Measurements from ENCODE around the gene PEAK1.

PEAK1 gene

DNA sequence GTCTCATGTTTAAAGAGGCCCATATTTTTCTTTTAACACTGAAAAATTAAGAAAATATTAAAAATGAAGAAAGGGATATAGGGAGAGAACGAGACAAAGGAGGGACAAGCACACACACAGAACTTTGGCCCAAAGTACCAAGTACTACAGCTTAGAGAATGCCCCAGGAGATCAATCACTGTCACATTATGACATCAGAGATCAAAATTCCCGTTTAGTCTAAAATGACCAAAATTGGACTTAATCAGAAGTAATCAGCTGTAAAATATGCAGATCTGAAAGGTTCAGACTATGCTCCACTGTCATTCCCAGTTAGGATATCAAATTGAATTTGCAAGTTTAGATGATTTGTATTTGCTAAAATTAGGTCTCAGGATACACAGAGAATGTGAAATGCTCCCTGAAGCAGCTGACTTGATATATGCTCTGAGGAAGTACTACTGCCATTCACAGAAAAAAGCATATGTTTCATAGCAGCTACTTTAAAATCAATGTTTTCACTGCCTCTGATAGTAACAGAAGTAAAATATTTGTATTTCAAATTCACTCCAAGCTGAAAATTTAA is 123.0 kb downstream of the PEAK1 start:
- H3K79me2 ChIP-seq (ENCODE audit: insufficient read depth, low read length) = no peaks in the 10 kb centered on the region
- H3K36me3 ChIP-seq (ENCODE audit: low read length) = no peaks in the 10 kb centered on the region
- H3K4me3 ChIP-seq (ENCODE audit: insufficient read depth, low read length, poor library complexity, severe bottlenecking) = no peak overlapping the region
- H4K20me1 ChIP-seq (ENCODE audit: low read depth, low read length) = no peaks in the 10 kb centered on the region
- H2AFZ ChIP-seq (ENCODE audit: low read depth, low read length, severe bottlenecking) = no peak overlapping the region
- H3K9me3 ChIP-seq (ENCODE audit: insufficient read depth, low read length) = no peaks in the 10 kb centered on the region
- no peak overlapping the region for H3K27ac ChIP-seq (ENCODE audit: low read depth, low read length)
- TF ChIP-seq EZH2phosphoT487 (conservative IDR thresholded peaks at IDR 0.05; ENCODE audit: low read length) = no peak
- TF ChIP-seq, protein P1, sequence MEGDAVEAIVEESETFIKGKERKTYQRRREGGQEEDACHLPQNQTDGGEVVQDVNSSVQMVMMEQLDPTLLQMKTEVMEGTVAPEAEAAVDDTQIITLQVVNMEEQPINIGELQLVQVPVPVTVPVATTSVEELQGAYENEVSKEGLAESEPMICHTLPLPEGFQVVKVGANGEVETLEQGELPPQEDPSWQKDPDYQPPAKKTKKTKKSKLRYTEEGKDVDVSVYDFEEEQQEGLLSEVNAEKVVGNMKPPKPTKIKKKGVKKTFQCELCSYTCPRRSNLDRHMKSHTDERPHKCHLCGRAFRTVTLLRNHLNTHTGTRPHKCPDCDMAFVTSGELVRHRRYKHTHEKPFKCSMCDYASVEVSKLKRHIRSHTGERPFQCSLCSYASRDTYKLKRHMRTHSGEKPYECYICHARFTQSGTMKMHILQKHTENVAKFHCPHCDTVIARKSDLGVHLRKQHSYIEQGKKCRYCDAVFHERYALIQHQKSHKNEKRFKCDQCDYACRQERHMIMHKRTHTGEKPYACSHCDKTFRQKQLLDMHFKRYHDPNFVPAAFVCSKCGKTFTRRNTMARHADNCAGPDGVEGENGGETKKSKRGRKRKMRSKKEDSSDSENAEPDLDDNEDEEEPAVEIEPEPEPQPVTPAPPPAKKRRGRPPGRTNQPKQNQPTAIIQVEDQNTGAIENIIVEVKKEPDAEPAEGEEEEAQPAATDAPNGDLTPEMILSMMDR (IDR thresholded peaks at IDR 0.05; ENCODE audit: insufficient read depth, low read length, poor library complexity, severe bottlenecking) = no peak
- no peaks in the 10 kb centered on the region for H3K27me3 ChIP-seq (ENCODE audit: low read length)
- H3K4me2 ChIP-seq (ENCODE audit: low read depth, low read length, poor library complexity, severe bottlenecking) = no peak overlapping the region
- no peak overlapping the region for H3K9ac ChIP-seq (ENCODE audit: low read length)
- no peaks in the 10 kb centered on the region for H3K9me2 ChIP-seq (replicated peaks; ENCODE audit: insufficient read depth, low read length)
- no peaks in the 10 kb centered on the region for H3F3A ChIP-seq (ENCODE audit: insufficient read depth)

DNA sequence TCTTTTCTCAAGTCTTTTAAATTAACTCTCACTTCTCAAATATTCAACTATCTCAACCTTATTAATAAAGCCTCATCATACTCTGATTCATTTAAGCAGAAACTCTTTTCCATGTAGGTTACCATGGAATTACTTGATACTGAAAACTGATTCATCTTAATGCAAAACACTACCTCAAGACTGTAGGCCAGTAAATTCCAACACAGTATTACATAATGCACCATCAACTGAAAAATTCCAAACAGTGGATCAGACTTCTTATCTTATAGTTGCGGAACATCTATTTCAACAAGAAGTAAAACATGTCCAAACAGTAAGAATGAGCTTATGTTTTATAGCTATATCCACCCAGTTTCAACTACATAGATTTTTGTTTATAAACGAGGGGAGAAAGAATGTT is 124.5 kb downstream of the PEAK1 start:
- H3K79me2 ChIP-seq (ENCODE audit: insufficient read depth, low read length) = no peaks in the 10 kb centered on the region
- H3K9ac ChIP-seq (ENCODE audit: low read length) = no peak overlapping the region
- H3K4me3 ChIP-seq (ENCODE audit: insufficient read depth, low read length, poor library complexity, severe bottlenecking) = no peak overlapping the region
- no peaks in the 10 kb centered on the region for H3K9me3 ChIP-seq (ENCODE audit: insufficient read depth, low read length)
- H3K9me2 ChIP-seq (replicated peaks; ENCODE audit: insufficient read depth, low read length) = no peaks in the 10 kb centered on the region
- H2AFZ ChIP-seq (ENCODE audit: low read depth, low read length, severe bottlenecking) = no peak overlapping the region
- no peak for TF ChIP-seq EZH2phosphoT487 (conservative IDR thresholded peaks at IDR 0.05; ENCODE audit: low read length)
- TF ChIP-seq, protein P1 (IDR thresholded peaks at IDR 0.05; ENCODE audit: insufficient read depth, low read length, poor library complexity, severe bottlenecking) = no peak
- H4K20me1 ChIP-seq (ENCODE audit: low read depth, low read length) = no peaks in the 10 kb centered on the region
- no peak overlapping the region for H3K4me2 ChIP-seq (ENCODE audit: low read depth, low read length, poor library complexity, severe bottlenecking)
- H3K36me3 ChIP-seq (ENCODE audit: low read length) = no peaks in the 10 kb centered on the region
- no peak overlapping the region for H3K27ac ChIP-seq (ENCODE audit: low read depth, low read length)
- no peaks in the 10 kb centered on the region for H3K27me3 ChIP-seq (ENCODE audit: low read length)
- H3F3A ChIP-seq (ENCODE audit: insufficient read depth) = no peaks in the 10 kb centered on the region

DNA sequence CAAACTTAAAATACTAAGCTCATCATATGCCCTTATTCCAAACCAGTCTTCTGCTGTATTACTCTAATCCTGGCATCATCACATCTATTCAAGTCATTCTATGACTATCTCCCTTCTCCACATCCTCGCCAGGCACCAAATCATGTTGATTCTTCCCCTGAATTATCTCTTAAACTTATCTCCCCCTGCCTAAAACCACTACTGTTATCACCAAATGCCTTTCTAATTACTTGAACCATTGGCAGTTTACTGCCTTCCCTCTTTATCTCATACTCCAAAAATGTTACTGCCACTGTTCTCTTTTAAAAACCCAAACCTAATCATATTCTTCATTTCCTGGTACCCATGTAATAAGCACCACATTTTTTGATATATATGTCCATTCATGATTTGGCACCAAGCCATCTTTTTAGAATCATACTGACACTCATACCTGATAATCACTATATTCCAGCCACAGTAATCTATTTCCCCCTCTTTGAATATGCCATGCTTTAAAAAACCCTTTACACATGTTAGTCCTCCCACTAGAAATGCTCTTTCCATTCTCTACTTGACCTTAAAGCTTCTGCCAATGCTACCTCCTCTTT is 126.8 kb downstream of the PEAK1 start:
- H2AFZ ChIP-seq (ENCODE audit: low read depth, low read length, severe bottlenecking) = no peak overlapping the region
- no peak overlapping the region for H3K9ac ChIP-seq (ENCODE audit: low read length)
- H4K20me1 ChIP-seq (ENCODE audit: low read depth, low read length) = no peaks in the 10 kb centered on the region
- no peaks in the 10 kb centered on the region for H3K79me2 ChIP-seq (ENCODE audit: insufficient read depth, low read length)
- H3K4me3 ChIP-seq (ENCODE audit: insufficient read depth, low read length, poor library complexity, severe bottlenecking) = no peak overlapping the region
- H3K9me2 ChIP-seq (replicated peaks; ENCODE audit: insufficient read depth, low read length) = no peaks in the 10 kb centered on the region
- no peak overlapping the region for H3K27ac ChIP-seq (ENCODE audit: low read depth, low read length)
- H3K9me3 ChIP-seq (ENCODE audit: insufficient read depth, low read length) = no peaks in the 10 kb centered on the region
- no peaks in the 10 kb centered on the region for H3K36me3 ChIP-seq (ENCODE audit: low read length)
- no peaks in the 10 kb centered on the region for H3F3A ChIP-seq (ENCODE audit: insufficient read depth)
- TF ChIP-seq, protein P1 (IDR thresholded peaks at IDR 0.05; ENCODE audit: insufficient read depth, low read length, poor library complexity, severe bottlenecking) = no peak
- TF ChIP-seq EZH2phosphoT487 (conservative IDR thresholded peaks at IDR 0.05; ENCODE audit: low read length) = no peak
- no peaks in the 10 kb centered on the region for H3K27me3 ChIP-seq (ENCODE audit: low read length)
- no peak overlapping the region for H3K4me2 ChIP-seq (ENCODE audit: low read depth, low read length, poor library complexity, severe bottlenecking)

Measured in SU-DHL-6 (cell line).